Activated CD8-positive, alpha-beta memory T cell treated with anti-CD3 and anti-CD28 coated beads, Interleukin-2, amount 50 U/mL, for 1 hour (primary cell): ENCODE results near the gene LYZ.
"Not testable (repeated sequence)": the region's sequence is repeated elsewhere in the genome, so short reads cannot be mapped to it uniquely, and the experiment has no call there.

ENCODE experiments used
- DNase-seq: peaks from one replicate; pipeline ENCODE4 v3.0.0-alpha.2; 2020; ENCODE audit errors: extremely low read depth

Gene LYZ

GRCh38 chr12:69348162-69348938 lies at the start of gene LYZ:
Gene LYZ, plus strand, starts transcription at chr12:69348381. Its CDS starts 28 bp downstream, at chr12:69348409.
- no peak for DNase-seq

- no peak for DNase-seq
Measured at GRCh38 chr12:69298947-69299346, 49.2 kb upstream of the LYZ start.

GRCh38 chr12:69304284-69304683 lies 43.9 kb upstream of the LYZ start:
- DNase-seq, result no peak

- DNase-seq, result no peak
Measured at GRCh38 chr12:69309461-69309860, 38.7 kb upstream of the LYZ start.

- DNase-seq, result no peak
Measured at GRCh38 chr12:69313209-69313608, 35.0 kb upstream of the LYZ start.

GRCh38 chr12:69316784-69317183 lies 31.4 kb upstream of the LYZ start:
- not testable (repeated sequence) for DNase-seq

GRCh38 chr12:69317233-69317632 lies 30.9 kb upstream of the LYZ start:
- DNase-seq, result not testable (repeated sequence)

- no peak for DNase-seq
Measured at GRCh38 chr12:69318225-69318624, 30.0 kb upstream of the LYZ start.

- DNase-seq, result no peak
Measured at GRCh38 chr12:69321351-69321750, 26.8 kb upstream of the LYZ start.

- DNase-seq, result no peak
Measured at GRCh38 chr12:69324797-69325466, 23.2 kb upstream of the LYZ start.

GRCh38 chr12:69328426-69328825 lies 19.8 kb upstream of the LYZ start:
- DNase-seq, result no peak

GRCh38 chr12:69329669-69330428 lies 18.3 kb upstream of the LYZ start:
- DNase-seq, result no peak

- peak; percentile 26 for DNase-seq
Measured at GRCh38 chr12:69330475-69331473, 17.4 kb upstream of the LYZ start.

GRCh38 chr12:69331519-69331908 lies 16.7 kb upstream of the LYZ start:
- DNase-seq, result no peak

- DNase-seq, result no peak
Measured at GRCh38 chr12:69331909-69332684, 16.1 kb upstream of the LYZ start.

GRCh38 chr12:69332815-69333358 lies 15.3 kb upstream of the LYZ start:
- DNase-seq, result no peak

GRCh38 chr12:69334158-69334557 lies 14.0 kb upstream of the LYZ start:
- DNase-seq, result no peak

GRCh38 chr12:69337311-69338090 lies 10.7 kb upstream of the LYZ start:
- no peak for DNase-seq

GRCh38 chr12:69338120-69338859 lies 9.9 kb upstream of the LYZ start:
- no peak for DNase-seq
